ENCODE results near the gene AGTRAP.

The AGTRAP gene

GRCh38 chr1:11800391-11800755 is 64.4 kb downstream of the AGTRAP start:
- no peak for DNase-seq (ENCODE audit: low read depth)

Data from T-helper 22 cell (primary cell).